UCSD-AML1 (cell line): ENCODE results near the gene PLK4.
"Not testable (repeated sequence)": the region's sequence is repeated elsewhere in the genome, so short reads cannot be mapped to it uniquely, and the experiment has no call there.

ENCODE experiments used
- DNase-seq: peaks from one replicate; lab custom pipeline; 2025; ENCODE audit not compliant: unreplicated experiment; lab: John Stamatoyannopoulos, UW

The PLK4 gene

DNA sequence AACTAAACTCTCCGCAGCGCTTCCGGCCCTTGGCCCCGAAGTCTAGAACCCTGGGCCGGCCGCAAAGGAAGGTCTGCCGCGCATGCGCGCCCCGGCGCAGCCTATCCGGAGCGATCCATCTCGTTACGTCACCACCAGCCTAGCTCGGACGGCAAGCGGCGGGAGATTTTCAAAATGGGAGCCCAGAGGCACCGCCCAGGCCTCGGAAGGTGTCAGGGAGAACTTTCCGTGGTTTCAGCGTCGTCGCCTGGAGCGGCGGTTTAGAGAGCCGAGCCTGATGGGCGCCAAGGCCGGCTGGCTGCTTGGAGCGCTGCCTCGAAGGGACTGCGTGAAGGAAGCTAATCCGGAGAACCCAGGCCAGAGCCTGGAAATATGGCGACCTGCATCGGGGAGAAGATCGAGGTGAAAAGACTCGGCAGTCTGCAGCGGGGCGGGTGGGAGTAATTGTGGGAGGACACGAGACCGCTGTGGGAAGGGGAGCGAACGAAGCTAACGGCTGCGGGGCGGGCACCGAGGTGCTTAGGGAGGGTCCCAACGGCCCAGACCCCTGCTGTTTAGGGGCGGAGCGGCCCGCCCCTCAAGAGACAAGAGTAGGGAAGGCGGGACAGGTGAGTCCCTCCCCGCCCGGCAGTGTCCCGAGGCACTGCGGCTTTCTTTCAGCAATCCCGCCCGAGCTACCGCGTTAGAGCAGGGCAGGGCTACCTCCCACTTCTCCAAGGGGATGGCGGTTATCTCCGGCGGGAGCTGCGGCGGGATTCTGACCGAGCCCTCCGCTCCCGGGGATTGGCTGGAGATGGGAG lies at the start of gene PLK4:
TSS of gene PLK4 (plus strand) at position 131 of the 800 bp plus-strand sequence. CDS start at position 373, 242 bp downstream.
- peak; percentile 98 for DNase-seq

DNA sequence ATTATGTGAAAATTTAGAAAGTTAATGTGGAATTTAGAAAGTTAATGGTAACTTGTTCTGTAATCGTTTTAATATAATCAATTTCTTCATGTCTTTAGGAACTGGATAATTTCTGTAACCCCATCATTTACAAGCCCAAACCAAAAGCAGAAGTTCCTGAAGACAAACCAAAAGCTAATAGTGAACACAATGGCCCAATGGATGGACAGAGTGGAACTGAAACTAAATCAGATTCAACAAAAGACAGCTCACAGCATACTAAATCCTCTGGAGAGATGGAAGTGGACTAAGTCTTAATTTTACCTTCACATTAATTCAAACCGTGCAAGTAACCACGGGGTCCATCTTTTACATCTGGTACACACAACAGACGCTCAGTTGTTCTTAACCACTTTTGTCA lies 48.1 kb upstream of the PLK4 start:
- no peak for DNase-seq

DNA sequence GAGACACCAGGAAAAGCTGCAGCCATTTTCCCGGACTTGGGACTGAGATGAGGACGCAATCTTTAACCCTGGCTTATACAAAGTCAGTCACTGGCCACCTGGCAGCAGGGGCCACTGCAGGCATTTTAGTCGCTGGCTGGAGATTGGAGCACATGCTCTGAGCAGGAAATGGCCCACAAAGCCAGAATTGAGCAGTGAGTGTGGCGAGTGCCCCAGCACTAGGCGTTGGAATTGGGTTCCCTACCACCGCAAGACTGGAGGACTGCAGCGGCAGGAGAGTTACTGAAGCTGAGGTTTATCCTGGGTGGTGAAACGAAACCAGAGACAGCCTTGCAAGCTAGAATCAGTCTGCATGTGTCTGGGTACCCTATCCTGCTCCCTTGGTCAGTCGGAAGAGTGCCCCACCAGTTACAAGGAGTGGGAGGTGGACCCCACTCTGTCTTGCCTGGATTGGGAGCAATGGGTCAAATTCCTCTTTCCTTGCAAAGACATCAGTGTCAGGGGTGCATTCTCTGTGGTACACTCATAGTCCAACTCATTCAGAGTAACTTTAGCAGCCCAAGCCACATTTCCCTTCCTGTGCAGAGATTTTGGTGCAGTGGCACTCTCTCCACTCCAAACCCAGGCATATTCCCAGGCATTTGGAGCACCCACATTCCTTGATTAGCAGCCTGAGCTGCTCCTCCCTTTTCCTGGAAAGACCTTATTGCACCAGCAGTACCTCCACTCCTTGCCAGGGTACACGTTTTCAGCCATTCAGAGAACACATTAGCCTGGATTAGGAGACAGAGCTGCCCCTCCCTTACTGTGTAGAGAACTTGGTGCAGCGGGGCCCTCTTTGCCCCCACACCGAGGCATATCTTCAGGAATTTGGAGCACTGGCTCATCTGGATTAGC lies 36.7 kb upstream of the PLK4 start:
- no peak for DNase-seq

DNA sequence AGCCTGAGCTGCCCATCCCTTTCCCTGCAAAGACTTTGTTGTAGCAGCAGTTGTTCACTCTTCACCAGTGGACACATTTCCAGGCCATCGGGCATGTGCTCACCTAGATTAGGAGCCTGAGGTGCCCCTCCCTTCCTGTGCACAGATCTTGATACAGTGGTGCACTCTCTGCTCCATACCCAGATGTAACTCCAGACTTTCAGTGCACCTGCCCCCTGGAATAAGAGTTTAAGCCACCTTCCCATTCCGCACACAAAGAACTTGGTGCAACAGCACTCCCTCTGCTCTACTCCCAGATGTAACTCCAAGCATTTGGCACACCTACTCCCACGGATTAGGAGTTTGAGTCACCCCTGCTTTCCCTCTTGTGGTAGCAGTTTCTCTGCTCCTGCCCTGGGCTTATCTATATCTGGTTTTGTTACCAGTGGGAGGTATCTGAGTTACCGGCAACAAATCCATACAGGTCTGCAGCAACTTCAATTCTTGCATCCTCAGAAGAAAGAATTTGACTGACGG lies 36.0 kb upstream of the PLK4 start:
- DNase-seq = no peak

DNA sequence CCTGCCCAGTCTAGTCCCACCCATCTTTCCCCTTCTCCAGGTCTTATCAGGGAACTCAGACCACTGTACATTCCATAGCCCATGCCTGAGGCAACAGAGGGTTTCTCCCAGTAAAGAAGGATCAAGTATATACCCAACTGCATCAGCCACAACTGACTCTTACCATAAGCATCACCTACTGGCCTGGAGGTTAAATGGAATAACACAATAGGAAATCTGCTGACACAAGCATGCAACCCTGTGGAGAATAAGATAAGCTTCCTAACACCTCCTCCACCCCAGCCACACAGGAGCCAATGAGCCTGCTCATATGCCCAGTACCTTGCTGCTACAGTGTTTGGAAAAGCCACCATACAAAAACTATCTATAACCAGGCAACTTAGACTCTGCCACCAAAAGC lies 34.6 kb upstream of the PLK4 start:
- DNase-seq = no peak

DNA sequence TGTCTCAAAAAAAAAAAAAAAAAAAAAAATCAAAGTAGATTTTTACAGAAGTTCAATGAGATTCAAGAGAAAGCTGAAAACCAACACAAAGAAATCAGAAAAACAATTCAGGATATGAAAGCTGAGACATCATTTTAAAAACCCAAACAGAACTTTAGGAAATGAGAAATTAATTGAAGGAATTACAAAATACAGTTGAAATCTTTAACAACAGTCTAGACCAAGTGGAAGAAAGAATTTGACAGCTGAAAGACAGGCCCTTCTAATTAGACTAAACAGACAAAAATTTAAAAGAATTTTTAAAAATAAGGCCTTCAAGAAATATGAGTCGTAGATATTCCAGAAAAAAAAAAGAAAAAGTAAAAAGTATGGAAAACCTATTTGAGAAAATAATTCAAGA lies 33.9 kb upstream of the PLK4 start:
- no peak for DNase-seq

DNA sequence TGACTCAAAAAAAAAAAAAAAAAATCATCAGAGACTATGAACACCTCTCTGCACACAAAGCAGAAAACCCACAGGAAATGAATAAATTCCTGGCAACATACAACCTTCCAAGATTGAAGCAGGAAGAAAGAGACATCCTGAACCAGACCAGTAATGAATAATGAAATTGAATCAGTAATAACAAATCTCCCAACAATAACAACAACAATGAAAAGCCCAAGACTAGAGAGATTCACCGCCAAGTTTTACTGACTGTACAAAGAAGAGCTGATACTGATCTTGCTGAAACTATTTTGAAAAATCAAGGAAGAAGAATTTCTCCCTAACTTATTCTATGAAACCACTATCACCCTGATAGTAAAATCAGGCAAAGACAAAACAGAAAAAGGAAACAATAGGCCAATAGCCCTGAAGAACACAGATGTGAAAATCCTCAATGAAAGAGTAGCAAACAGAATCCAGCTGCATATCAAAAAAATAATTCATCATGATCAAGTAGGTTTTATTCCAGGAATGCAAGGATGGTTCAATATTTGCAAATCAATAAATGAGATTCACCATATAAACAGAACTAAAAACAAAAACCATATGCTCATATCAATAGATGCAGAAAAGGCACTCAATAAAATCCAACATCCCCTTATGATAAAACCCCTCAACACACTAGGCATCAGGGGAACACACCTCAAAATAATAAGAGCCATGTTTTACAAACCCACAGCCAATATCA lies 31.0 kb upstream of the PLK4 start:
- DNase-seq = no peak

DNA sequence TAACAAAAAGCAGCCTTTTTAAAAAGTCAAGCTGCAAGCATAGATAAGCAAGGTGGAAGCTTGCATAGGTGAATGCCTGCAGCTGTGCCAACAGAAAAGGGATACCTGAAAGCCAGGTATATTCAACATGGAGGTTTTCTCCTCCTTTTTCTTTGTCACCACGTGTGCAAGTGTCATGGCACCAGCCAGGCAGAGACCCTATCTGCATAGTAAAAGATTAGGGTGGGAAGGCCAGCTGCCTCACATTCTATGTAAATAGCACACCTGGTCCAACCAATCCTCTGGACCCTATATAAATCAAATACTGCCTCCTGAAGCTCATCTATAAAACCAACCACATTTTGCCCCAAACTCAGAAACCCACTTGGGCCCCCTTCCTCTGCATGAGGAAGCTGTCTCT lies 28.0 kb upstream of the PLK4 start:
- DNase-seq = no peak

DNA sequence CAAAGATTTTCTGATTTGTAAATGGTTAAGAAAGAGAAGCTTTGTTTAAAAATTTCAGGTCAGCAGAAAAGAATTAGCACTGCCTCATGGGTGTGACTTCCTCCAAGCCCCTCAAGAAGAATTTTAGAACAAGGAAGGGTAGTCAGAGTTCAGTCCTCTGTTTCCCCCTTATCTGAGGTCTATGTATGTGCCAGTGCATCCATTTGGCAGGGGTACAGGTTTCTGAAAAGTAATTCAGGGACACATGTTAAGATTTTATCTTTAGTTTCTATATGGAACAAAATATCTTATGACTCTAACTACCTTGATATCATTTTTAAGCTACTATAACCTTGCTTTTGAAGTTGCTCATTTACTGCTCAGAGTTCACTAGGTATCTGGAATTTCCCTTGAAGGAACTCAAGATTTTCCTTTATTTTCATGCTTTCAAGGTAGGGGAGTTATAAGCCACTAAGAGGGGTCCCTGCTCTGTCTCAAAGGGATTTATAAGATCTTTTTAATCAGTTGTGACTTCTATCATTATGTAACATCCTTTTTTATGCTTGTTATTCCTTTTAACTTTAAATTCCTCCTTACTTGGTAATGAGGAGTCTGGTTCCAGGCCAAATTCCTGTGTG lies 24.4 kb upstream of the PLK4 start:
- DNase-seq = no peak

DNA sequence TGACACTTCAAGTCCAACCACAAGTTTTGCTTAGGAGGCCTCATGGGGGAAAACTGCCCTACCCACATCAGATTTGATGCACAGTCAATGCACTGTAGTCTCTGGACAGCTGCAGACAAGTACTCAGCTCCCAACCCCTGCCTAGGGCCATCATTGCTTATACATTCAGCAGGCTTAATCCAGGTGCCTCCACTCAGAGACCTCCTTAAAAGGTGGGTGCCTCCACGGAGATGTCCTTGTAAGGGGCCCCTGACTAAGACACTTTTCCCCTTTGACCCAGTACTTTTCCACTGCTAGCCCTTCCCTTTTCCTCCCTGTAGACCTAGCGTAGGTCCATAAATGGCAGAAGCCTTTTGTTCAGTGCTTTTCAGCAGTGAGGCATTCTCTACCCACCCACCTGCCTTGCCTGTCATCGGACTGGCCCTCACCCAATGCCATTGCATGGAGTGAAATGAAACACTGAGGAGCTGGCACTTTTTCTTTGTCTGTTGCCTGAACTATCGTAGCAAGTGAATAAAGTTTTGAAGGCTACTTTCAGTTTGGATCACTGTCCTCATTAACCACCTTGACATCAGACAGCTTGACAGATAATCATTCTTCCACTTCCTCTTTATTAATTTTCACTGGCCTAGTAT lies 23.8 kb upstream of the PLK4 start:
- no peak for DNase-seq

DNA sequence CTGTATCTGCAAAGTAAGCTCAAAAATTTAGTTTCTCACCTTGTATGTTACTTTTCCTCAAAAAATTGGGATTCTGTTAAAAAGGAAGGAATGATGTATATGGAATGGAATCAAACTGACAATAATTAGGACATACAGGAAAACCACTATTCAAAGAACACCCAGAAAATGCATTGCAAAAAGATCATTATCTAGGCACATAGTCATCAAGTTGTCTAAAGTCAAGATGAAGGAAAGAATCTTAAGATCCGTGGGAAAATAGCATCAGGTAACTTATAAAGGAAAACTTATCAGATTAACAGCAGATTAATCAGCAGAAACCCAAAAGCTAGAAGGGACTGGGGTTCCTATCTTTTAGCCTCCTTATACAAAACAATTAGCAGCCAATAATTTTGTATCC lies 23.1 kb upstream of the PLK4 start:
- no peak for DNase-seq

DNA sequence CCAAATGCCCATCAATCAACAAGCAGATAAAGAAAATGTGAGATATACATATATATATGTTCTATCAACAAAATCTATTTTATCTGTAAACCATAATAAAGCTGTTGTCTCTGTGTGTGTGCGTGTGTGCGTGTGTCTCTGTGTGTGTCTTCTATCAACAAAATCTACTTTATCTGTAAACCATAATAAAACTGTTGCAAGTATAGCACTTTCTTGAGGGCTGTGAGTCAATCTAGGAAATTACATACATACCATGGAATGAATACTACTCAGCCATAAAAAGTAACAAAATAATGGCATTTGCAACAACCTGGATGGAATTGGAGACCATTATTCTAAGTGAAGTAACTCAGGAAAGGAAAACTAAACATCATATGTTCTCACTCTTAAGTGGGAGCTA lies 12.5 kb upstream of the PLK4 start:
- DNase-seq = no peak

DNA sequence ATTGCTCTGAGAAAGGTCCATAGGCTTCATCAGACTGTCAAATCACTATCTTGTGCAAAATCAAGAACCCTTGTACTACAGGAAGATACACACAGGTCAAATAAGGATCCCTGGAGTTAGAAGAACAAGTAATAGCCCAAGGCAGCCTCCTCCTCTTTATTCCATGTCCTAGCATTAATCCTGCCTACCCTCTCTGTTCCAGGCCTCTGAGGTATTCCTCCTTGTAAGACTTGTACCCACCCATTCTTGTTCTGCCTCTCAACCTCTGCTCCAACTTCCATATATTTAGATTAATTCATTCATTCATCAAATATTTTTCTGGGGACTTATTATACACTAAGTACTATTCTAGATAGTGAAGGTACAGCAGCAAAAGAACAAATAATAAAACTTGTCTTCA lies 10.4 kb upstream of the PLK4 start:
- DNase-seq = no peak

DNA sequence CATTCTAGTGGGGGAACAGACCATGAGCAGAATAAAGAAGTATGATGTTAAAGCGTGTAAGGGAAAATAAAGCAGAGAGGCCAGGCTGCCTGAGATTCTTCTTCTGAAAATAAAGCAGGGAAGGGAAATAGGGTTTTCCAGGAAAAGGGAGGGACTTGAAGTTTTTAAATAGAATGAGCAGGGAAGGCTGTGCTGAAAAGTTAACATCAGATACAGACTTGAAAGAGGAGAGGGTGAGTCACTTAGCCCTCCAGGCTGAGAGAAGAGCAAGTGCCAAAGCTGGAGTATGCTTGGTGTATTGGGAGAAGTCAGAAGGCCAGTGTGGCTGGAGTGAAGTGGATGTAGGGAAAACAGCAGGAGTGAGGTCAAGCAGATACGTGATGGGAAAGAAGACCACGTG lies 10.0 kb upstream of the PLK4 start:
- DNase-seq = peak; percentile 13

DNA sequence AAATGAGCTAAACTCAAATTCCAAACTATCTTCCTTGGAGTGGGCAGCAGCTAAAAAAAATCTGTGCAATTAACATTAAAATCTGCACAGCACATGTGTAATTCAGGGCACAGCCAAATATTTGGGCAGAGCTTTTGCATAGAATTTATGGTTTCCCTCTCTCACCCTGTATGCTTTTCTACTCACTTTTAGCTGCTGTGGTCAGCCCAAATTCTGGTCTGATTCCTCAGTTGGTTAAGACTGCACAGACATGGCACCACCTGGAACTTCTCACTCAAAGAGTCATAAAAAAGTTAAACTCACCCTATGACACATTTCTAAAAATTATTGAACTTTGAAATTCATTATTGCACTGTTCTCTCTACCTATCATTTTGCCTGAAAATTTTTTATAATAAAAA lies 4.9 kb upstream of the PLK4 start:
- no peak for DNase-seq

DNA sequence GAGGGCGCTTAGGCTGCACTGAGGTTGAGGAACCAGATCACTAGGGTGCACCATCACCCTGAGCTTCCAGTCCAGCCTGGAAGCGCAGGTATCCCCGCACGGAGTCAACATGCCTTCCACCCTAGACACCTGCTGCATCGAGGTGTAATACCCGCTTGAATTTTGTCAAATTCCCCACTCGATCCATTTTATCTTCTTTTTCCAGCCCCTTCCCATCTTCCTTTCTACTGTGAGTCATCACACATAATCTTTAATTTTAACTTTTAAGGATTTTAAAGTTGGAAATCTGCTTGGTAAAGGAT lies 821 bp downstream of the PLK4 start:
- DNase-seq = no peak

DNA sequence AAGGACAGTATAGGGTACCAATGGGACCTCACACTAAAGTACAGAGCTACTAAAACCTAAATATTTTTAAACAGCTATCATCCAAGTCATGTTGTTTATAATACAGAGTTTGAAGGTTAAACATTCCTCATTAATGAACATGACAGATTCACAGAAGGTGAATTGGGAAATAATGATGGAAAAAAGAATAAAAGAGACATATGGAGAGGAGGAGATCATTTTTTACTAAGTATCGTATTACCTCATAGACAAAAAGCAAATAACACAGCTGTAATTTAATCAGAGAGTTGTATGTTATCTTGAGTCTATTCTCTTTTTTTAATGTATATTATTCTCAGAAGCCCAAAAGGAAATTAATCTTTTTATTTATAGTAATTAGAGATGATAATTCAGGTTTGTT lies 7.9 kb downstream of the PLK4 start:
- DNase-seq = no peak

DNA sequence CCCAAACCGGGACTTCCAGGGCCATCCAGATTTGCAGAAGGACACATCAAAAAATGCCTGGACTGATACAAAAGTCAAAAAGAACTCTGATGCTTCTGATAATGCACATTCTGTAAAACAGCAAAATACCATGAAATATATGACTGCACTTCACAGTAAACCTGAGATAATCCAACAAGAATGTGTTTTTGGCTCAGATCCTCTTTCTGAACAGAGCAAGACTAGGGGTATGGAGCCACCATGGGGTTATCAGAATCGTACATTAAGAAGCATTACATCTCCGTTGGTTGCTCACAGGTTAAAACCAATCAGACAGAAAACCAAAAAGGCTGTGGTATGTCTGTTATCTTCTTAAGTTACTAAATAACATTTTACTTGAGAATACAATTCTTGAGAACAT lies 9.2 kb downstream of the PLK4 start:
- DNase-seq = no peak

DNA sequence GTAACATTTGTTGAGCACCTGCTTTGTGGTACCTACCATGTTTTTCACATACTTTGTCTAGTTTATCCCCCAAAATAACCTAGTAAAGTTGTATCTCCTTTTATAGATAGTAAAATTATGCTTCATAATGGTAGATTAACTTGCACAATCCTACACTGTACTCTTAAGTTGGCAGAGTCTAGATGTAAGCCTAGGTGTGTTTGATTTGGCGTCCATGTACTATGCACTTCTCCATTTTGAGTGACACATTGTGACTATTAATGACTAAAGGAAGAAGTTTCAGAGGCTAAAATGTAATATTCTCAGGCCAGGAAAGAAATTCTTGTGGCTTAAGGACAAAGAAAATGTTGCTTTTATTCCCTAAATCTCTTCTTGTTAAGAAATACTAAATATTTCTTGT lies 15.4 kb downstream of the PLK4 start:
- DNase-seq = no peak

DNA sequence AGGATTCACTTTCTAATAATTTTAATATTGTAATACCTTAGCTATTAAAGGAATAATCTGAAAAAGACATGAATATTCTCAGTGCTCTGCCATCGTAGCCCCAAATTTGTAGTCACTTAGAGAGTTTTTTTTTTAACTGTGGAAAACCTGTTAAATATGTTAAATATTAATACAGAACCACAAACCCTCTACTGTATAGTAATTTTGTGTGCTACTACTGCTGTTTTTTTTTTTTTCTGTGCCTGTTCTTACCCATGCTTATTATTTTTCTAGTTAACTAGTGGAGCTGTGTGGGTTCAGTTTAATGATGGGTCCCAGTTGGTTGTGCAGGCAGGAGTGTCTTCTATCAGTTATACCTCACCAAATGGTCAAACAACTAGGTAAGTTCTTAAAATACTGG lies 15.8 kb downstream of the PLK4 start:
- DNase-seq = no peak

DNA sequence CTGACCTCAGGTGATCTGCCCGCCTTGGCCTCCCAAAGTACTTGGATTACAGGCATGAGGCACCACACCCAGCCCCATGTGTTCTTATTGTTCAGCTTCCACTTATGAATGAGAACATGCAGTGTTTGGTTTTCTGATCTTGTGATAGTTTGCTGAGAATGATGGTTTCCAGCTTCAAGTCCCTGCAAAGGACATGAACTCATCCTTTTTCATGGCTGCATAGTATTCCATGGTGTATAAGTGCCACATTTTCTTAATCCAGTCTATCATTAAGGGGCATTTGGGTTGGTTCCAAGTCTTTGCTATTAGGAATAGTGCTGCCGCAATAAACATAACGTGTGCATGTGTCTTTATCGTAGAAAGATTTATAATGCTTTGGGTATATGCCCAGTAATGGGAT lies 19.0 kb downstream of the PLK4 start:
- not testable (repeated sequence) for DNase-seq
